DND-41 (cell line): Measurements from ENCODE around the gene ARHGAP24.

ENCODE experiments used
- ATAC-seq: fragments of 200-7000 bp; cut with Tn5 transposase; 3 replicates; pipeline ENCODE4 v1.9.1; 2021; ENCODE audit warnings: low read depth; ENCODE audit not compliant: insufficient read depth
- DNase-seq: peaks from one replicate; pipeline ENCODE4 v3.0.0-alpha.2; 2020
- H2AFZ ChIP-seq: 2 replicates; pipeline ENCODE4 v1.6.0; 2012; ENCODE audit warnings: low read depth, low read length
- H3K27ac ChIP-seq: 2 replicates; pipeline ENCODE4 v1.5.1; 2012; ENCODE audit warnings: low read length, inconsistent platforms
- H3K27me3 ChIP-seq: fragments of 200-600 bp; sonication (generic); 2 replicates; pipeline ENCODE4 v1.6.0; 2012; ENCODE audit warnings: low read length, mild to moderate bottlenecking, inconsistent platforms; ENCODE audit not compliant: insufficient read depth, poor library complexity
- H3K36me3 ChIP-seq: 2 replicates; pipeline ENCODE4 v1.5.1; 2012; ENCODE audit warnings: low read length, inconsistent platforms; ENCODE audit not compliant: insufficient read depth
- H3K4me1 ChIP-seq: 2 replicates; pipeline ENCODE4 v1.5.1; 2012; ENCODE audit warnings: mild to moderate bottlenecking, low read length; ENCODE audit not compliant: insufficient read depth
- H3K4me2 ChIP-seq: 2 replicates; pipeline ENCODE4 v1.6.0; 2012; ENCODE audit warnings: mild to moderate bottlenecking, moderate library complexity, low read length, inconsistent platforms; ENCODE audit not compliant: insufficient read depth
- H3K4me3 ChIP-seq, 2 experiments: fragments of 200-600 bp in 1 of 2; shearing (Covaris generic) in 1 of 2; 2 replicates each; pipeline ENCODE4 v1.5.1; 2012 to 2016; ENCODE audit warnings: inconsistent platforms in 2 of 2, low read length in 2 of 2, mild to moderate bottlenecking in 2 of 2, low read depth in 1 of 2, moderate library complexity in 1 of 2
- H3K79me2 ChIP-seq: 2 replicates; pipeline ENCODE4 v1.6.0; 2012; ENCODE audit warnings: low read length, inconsistent platforms; ENCODE audit not compliant: insufficient read depth
- H3K9ac ChIP-seq: 2 replicates; pipeline ENCODE4 v1.6.0; 2012; ENCODE audit warnings: low read depth, mild to moderate bottlenecking, inconsistent platforms, low read length, moderate library complexity
- H3K9me3 ChIP-seq: 2 replicates; pipeline ENCODE4 v1.5.1; 2012; ENCODE audit warnings: low read length, moderate library complexity, mild to moderate bottlenecking, inconsistent platforms; ENCODE audit not compliant: insufficient read depth, severe bottlenecking
- H4K20me1 ChIP-seq: 2 replicates; pipeline ENCODE4 v1.6.0; 2012; ENCODE audit warnings: low read length; ENCODE audit not compliant: insufficient read depth
- CTCF ChIP-seq: IDR thresholded peaks from 2 replicates; pipeline ENCODE4 v1.5.1; 2012; ENCODE audit warnings: borderline replicate concordance, low read length, moderate library complexity, mild to moderate bottlenecking; ENCODE audit not compliant: poor library complexity, severe bottlenecking; ENCODE audit errors: extremely low read depth
- EZH2 ChIP-seq: IDR thresholded peaks from 3 replicates; pipeline ENCODE4 v1.6.1; 2012; ENCODE audit warnings: borderline replicate concordance, low read depth, mild to moderate bottlenecking, moderate library complexity, low read length, inconsistent platforms; ENCODE audit not compliant: severe bottlenecking

Gene ARHGAP24

GRCh38 chr4:86050496-86050895, 575.5 kb downstream of the ARHGAP24 start:
- Histone ChIP-seq H3K27me3 (no peaks in the 10 kb centered on the region), H3K4me3 (no peak overlapping the region), H3K4me2 (no peak overlapping the region), H3K27ac (no peak overlapping the region), H3K36me3 (no peaks in the 10 kb centered on the region), H2AFZ (no peak overlapping the region), H3K79me2 (no peaks in the 10 kb centered on the region), H3K4me1 (no peaks in the 10 kb centered on the region), H3K9ac (no peak overlapping the region), H4K20me1 (no peaks in the 10 kb centered on the region), H3K9me3 (no peaks in the 10 kb centered on the region)
- DNase-seq (no peak), ATAC-seq (no peak)
- TF ChIP-seq EZH2 (no peak), CTCF (no peak)
